Activated CD4-positive, alpha-beta memory T cell treated with anti-CD3 and anti-CD28 coated beads for 36 hours (primary cell): ENCODE measurements around the gene PDP2. TPM values are rescaled to one million over a fixed set of nuclear protein-coding genes. Genes with fewer than 3 reads are reported as not detected.
A peak's percentile ranks its signal among the peaks of the same experiment; 100 is the strongest.
"Not testable (repeated sequence)": the region's sequence is repeated elsewhere in the genome, so short reads cannot be mapped to it uniquely, and the experiment has no call there.

Experiments used
- CTCF ChIA-PET: fragments of 350-600 bp; sonication (Branson Sonifier 250); formaldehyde crosslinking; loops from one replicate; lab custom pipeline; 2021; ENCODE audit warnings: antibody characterized with exemption, inconsistent platforms; lab: Charles Lee
- POLR2A ChIA-PET: fragments of 350-600 bp; sonication (Branson Sonifier 250); formaldehyde crosslinking; loops from one replicate; lab custom pipeline; 2021; ENCODE audit warnings: antibody characterized with exemption; lab: Charles Lee
- DNase-seq: peaks from one replicate; pipeline ENCODE4 v3.0.0-alpha.2; 2020
- H3K27ac Mint-ChIP-seq: one replicate; pipeline ENCODE4 v1.8.0; 2021; ENCODE audit warnings: mixed read lengths
- H3K27me3 Mint-ChIP-seq: one replicate; pipeline ENCODE4 v1.8.0; 2021; ENCODE audit warnings: mixed read lengths
- H3K36me3 Mint-ChIP-seq: one replicate; pipeline ENCODE4 v1.8.0; 2021; ENCODE audit warnings: mixed read lengths
- H3K4me1 Mint-ChIP-seq: one replicate; pipeline ENCODE4 v1.8.0; 2021; ENCODE audit warnings: low read depth, mixed read lengths
- H3K4me3 Mint-ChIP-seq: one replicate; pipeline ENCODE4 v1.8.0; 2021; ENCODE audit warnings: mild to moderate bottlenecking, mixed read lengths
- H3K9me3 Mint-ChIP-seq: one replicate; pipeline ENCODE4 v1.8.0; 2021; ENCODE audit warnings: mixed read lengths
- intact Hi-C: fragments of 100-400 bp; cut with micrococcal nuclease; formaldehyde crosslinking; loops from one replicate; pipeline ENCODE4 v1.15.1; 2023
- total RNA-seq, 2 experiments: library from RNA; stranded (reverse); gene quantifications; one replicate each; pipeline ENCODE4 v1.2.3, GENCODE V29; 2021

Gene PDP2
- total RNA-seq, 2 experiments from 2014 or later: 42.4 to 45.5 TPM

- Mint-ChIP-seq H3K36me3 (peaks cover 27% of the 10 kb centered on the region), H3K27ac (peak overlapping the region; percentile 97), H3K4me1 (peaks cover 49% of the 10 kb centered on the region), H3K4me3 (peak overlapping the region; percentile 100), H3K27me3 (no peaks in the 10 kb centered on the region), H3K9me3 (no peaks in the 10 kb centered on the region)
- CTCF ChIA-PET: interaction anchor here (0.7 to 2.3 kb wide), 4 partner anchors 37 to 221 kb away, joined by 3 to 10 read pairs (median 4); partner anchors contain the start of gene NAE1
- intact Hi-C loops: no loop called here
- POLR2A ChIA-PET: interaction anchor here (0.6 to 1.5 kb wide), 8 partner anchors 15 to 103 kb away, joined by 3 to 4 read pairs (median 3); partner anchors contain the start of genes NAE1 and PDP2
- peak; percentile 76 for DNase-seq
Observed at GRCh38 chr16:66933776-66934137, 53.4 kb downstream of the PDP2 start.

- ChIA-PET POLR2A (interaction anchor here (1.5 kb wide), 1 partner anchor 19 kb away, joined by 4 read pairs; no protein-coding TSS in a partner anchor), CTCF (interaction anchor here (0.7 to 2.3 kb wide), 4 partner anchors 38 to 270 kb away, joined by 3 to 10 read pairs (median 4); partner anchors contain the start of gene NAE1)
- DNase-seq: peak; percentile 93
- Mint-ChIP-seq H3K36me3 (peaks cover 27% of the 10 kb centered on the region), H3K4me3 (peak within 1 kb of the TSS; percentile 100), H3K27me3 (no peaks in the 10 kb centered on the region), H3K9me3 (no peaks in the 10 kb centered on the region), H3K4me1 (peaks cover 49% of the 10 kb centered on the region), H3K27ac (peak within 1 kb of the TSS; percentile 97)
- intact Hi-C loops: no loop called here
Observed at GRCh38 chr16:66934138-66934838, 54.0 kb downstream of the PDP2 start, which contains the start of gene CIAO2B. TSS of gene CIAO2B (minus strand) at chr16:66934402. CDS start at chr16:66934364, 38 bp downstream.

DNA sequence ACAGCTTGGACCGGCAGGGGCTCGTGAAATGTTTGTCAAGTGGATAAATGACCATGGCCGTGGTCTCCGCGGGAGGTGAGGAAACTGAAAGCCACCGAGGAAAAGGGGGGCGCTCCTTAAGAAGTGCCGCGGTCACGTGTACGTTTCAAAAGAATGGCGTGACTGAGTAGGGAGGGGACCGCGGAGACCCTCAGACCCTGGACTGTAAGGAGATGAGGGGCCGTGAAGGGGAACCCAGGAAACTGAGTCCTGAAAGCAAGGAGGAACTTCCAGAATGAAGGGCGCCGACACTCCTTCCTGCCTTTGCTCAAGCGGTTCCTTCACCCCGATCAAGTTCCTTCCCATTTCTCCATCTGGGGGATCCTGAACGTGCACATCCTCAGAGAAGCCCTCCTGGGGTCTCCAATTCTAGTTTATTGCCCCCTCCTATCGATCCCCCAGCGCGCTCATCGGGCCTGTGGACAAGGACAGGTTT, 54.6 kb downstream of the PDP2 start:
- Mint-ChIP-seq H3K4me3 (peak overlapping the region; percentile 100), H3K36me3 (peaks cover 27% of the 10 kb centered on the region), H3K4me1 (peaks cover 49% of the 10 kb centered on the region), H3K27ac (peak overlapping the region; percentile 97)
- CTCF ChIA-PET: interaction anchor here (0.7 to 2.0 kb wide), 3 partner anchors 104 to 269 kb away, joined by 3 to 4 read pairs (median 3); partner anchors contain the start of gene NAE1
- H3K9me3 Mint-ChIP-seq, DNase-seq, intact Hi-C loops, H3K27me3 Mint-ChIP-seq: not testable (repeated sequence)
- POLR2A ChIA-PET: interaction anchor here (1.5 kb wide), 1 partner anchor 20 kb away, joined by 4 read pairs; no protein-coding TSS in a partner anchor

GRCh38 chr16:66935314-66936011, 55.1 kb downstream of the PDP2 start, which contains the start of gene CES2:
TSS of gene CES2 (plus strand) at chr16:66935516. CDS start at chr16:66935636, 120 bp downstream.
- ChIA-PET CTCF (no interaction called here), POLR2A (no interaction called here)
- Mint-ChIP-seq H3K4me1 (peaks cover 49% of the 10 kb centered on the region), H3K4me3 (peak within 1 kb of the TSS; percentile 100), H3K36me3 (peaks cover 27% of the 10 kb centered on the region), H3K27ac (peak within 1 kb of the TSS; percentile 97), H3K9me3 (no peaks in the 10 kb centered on the region), H3K27me3 (no peaks in the 10 kb centered on the region)
- DNase-seq: no peak
- intact Hi-C loops: no loop called here

DNA sequence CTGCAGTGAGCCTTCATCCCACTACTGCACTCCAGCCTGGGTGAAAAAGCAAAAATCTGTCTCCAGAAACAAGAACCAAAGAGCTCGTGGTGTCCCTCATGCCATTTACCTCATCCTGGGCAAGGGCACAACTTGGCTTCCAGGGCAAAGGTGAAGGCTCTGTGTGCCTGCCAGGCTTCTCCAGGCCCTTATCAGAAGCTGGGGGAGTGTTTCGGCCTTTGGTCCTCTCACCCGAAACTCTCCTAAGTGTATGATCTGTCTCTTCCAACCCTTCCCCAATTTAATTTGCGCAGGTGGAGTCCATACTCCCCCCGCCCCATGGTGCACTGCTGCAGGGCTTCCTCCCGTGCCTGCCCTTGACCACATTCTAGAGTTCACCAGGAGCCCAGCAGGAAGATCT, 56.1 kb downstream of the PDP2 start:
- CTCF ChIA-PET: interaction anchor here (0.6 to 0.9 kb wide), 3 partner anchors 10 to 62 kb away, joined by 3 read pairs; no protein-coding TSS in a partner anchor
- Mint-ChIP-seq H3K36me3 (peaks cover 29% of the 10 kb centered on the region), H3K9me3 (no peaks in the 10 kb centered on the region), H3K4me1 (peaks cover 49% of the 10 kb centered on the region), H3K27ac (peak overlapping the region; percentile 30), H3K4me3 (peak overlapping the region; percentile 23), H3K27me3 (no peaks in the 10 kb centered on the region)
- intact Hi-C loops: no loop called here
- POLR2A ChIA-PET: no interaction called here
- no peak for DNase-seq

DNA sequence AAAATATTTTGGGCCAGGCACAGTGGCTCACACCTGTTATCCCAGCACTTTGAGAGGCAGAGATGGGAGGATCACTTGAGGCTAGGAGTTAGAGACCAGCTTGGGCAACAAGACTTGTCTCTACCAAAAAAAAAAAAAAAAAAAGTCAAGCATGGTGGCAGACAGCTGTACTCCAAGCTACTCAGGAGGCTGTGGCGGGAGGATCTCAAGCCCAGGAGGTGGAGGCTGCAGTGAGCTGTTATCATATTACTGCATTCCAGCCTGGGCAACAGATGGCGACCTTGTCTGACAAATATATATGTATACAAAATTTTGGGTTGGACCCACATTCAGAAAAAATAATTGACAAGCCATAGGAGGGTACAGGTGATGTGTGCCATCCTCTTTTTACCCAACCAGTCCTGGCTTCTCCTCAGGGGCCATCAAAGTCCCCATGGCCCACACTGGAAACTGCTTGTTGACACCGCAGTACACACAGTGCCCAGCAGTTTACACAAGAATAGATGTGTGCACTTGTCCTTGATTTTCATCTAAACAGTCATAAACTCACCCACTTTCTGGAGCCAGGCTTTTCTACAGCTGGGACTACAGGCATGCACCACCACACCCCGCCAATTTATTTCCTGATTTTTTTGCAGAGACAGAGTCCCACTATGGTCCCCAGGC, 56.7 kb downstream of the PDP2 start:
- H3K27me3 Mint-ChIP-seq: no peaks in the 10 kb centered on the region
- DNase-seq: no peak
- H3K36me3 Mint-ChIP-seq: peaks cover 30% of the 10 kb centered on the region
- H3K4me3 Mint-ChIP-seq: no peak overlapping the region
- POLR2A ChIA-PET: no interaction called here
- peaks cover 45% of the 10 kb centered on the region for H3K4me1 Mint-ChIP-seq
- CTCF ChIA-PET: interaction anchor here (0.7 to 0.9 kb wide), 2 partner anchors 17 to 62 kb away, joined by 3 read pairs; no protein-coding TSS in a partner anchor
- H3K9me3 Mint-ChIP-seq: no peaks in the 10 kb centered on the region
- intact Hi-C loops: no loop called here
- no peak overlapping the region for H3K27ac Mint-ChIP-seq

DNA sequence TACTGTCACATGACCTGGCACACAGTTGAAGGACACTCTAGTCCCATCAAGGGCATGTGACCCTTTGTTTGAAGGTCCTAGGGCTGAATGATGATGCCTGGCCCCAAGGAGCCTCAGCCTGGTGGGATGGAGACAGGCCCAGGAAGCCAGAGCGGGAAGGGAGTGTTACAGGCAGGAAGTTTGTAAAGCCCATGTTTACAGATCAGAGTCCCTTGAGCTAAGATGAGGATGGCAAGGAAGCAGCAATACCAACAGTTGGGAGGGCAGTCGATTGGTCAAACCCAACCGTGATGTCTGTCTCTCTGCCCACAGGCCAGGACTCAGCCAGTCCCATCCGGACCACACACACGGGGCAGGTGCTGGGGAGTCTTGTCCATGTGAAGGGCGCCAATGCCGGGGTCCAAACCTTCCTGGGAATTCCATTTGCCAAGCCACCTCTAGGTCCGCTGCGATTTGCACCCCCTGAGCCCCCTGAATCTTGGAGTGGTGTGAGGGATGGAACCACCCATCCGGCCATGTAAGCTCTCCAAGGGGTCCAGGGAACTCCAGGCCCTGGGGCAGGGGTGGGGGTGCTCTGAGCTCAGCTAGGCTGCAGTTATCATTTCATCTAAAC, 57.5 kb downstream of the PDP2 start:
- DNase-seq: no peak
- H3K36me3 Mint-ChIP-seq: peaks cover 28% of the 10 kb centered on the region
- H3K4me3 Mint-ChIP-seq: no peak overlapping the region
- H3K4me1 Mint-ChIP-seq: peaks cover 37% of the 10 kb centered on the region
- H3K9me3 Mint-ChIP-seq: no peaks in the 10 kb centered on the region
- ChIA-PET CTCF (interaction anchor here (0.7 to 1.4 kb wide), 2 partner anchors 10 to 23 kb away, joined by 4 to 5 read pairs; partner anchors contain the start of gene CES3), POLR2A (no interaction called here)
- H3K27me3 Mint-ChIP-seq: no peaks in the 10 kb centered on the region
- no peak overlapping the region for H3K27ac Mint-ChIP-seq
- intact Hi-C loops: no loop called here

DNA sequence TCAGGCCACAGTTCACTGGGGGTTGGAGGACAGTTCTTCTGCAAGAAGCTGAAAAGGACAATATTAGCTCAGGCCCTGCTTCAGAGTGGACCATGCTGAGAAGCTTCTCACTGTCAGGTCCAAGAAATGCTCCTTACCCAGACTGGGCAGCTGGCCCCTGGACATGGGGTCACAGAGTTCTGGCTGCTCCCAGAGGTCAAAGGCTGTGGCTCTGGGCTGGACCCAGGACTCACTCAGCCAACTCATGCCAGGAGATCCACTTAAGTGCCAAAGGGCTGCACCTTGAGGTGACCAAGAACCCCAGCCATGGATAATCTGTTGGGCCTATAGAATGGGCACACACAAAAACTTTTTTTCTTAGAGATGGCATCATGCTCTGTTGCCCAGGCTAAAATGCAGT, 59.1 kb downstream of the PDP2 start:
- POLR2A ChIA-PET: no interaction called here
- no peak for DNase-seq
- H3K4me3 Mint-ChIP-seq: no peak overlapping the region
- H3K27ac Mint-ChIP-seq: no peak overlapping the region
- H3K9me3 Mint-ChIP-seq: no peaks in the 10 kb centered on the region
- H3K4me1 Mint-ChIP-seq: peaks cover 25% of the 10 kb centered on the region
- CTCF ChIA-PET: interaction anchor here (1.4 kb wide), 2 partner anchors 12 to 22 kb away, joined by 3 to 5 read pairs; partner anchors contain the start of gene CES3
- no peaks in the 10 kb centered on the region for H3K27me3 Mint-ChIP-seq
- intact Hi-C loops: no loop called here
- peaks cover 17% of the 10 kb centered on the region for H3K36me3 Mint-ChIP-seq

DNA sequence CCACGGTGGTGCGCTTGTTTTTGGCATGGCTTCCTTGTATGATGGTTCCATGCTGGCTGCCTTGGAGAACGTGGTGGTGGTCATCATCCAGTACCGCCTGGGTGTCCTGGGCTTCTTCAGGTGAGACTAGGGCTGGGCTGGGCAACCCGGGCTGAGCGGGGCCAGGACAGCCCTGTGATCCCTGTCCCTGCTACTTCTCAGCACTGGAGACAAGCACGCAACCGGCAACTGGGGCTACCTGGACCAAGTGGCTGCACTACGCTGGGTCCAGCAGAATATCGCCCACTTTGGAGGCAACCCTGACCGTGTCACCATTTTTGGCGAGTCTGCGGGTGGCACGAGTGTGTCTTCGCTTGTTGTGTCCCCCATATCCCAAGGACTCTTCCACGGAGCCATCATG, 59.9 kb downstream of the PDP2 start:
- intact Hi-C loops: no loop called here
- no peak for DNase-seq
- H3K4me3 Mint-ChIP-seq: no peak overlapping the region
- H3K27me3 Mint-ChIP-seq: no peaks in the 10 kb centered on the region
- H3K9me3 Mint-ChIP-seq: no peaks in the 10 kb centered on the region
- CTCF ChIA-PET: no interaction called here
- peaks cover 22% of the 10 kb centered on the region for H3K4me1 Mint-ChIP-seq
- no peak overlapping the region for H3K27ac Mint-ChIP-seq
- POLR2A ChIA-PET: no interaction called here
- H3K36me3 Mint-ChIP-seq: peaks cover 13% of the 10 kb centered on the region
